ENCODE measurements around the gene MITF. TPM values are rescaled to one million over a fixed set of nuclear protein-coding genes. Genes with fewer than 3 reads are reported as not detected.

MITF gene
- total RNA-seq, 1 donor from 2014 or later: 6.0 TPM

DNA sequence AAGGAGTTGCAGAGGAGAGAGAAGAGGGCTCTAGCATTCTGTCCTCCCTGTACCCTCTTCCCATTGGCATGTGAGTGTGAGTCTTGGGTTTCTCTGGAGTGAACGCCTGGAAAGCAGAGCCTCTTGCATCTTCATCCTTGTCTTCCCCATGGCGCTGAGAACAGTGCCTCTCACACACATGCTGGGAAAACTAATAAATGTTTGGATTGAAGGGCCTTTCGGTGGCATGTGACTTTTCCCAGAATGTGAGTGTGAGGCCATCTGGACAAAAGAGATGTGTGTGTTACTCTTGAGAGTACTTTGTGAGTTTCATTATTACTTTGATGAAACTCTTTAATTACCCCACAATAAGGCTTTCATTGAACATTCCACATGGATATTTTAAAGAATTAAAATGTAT, 122.3 kb downstream of the MITF start:
- Histone ChIP-seq H3K9ac (ENCODE audit: low read length) (no peak overlapping the region), H2AFZ (ENCODE audit: low read depth, low read length) (no peak overlapping the region), H3K27ac (ENCODE audit: low read depth, low read length) (no peak overlapping the region), H3K79me2 (ENCODE audit: insufficient read depth, low read length) (no peaks in the 10 kb centered on the region), H3K36me3 (ENCODE audit: insufficient read depth, low read length) (no peaks in the 10 kb centered on the region), H3K4me1 (ENCODE audit: insufficient read depth, low read length) (peaks cover 7% of the 10 kb centered on the region), H4K20me1 (ENCODE audit: insufficient read depth, low read length) (no peaks in the 10 kb centered on the region), H3K4me3 (ENCODE audit: insufficient read depth, low read depth, low read length) (no peak overlapping the region), H3K4me2 (ENCODE audit: low read length) (no peak overlapping the region), H3K9me3 (ENCODE audit: insufficient read depth, low read depth, low read length) (no peaks in the 10 kb centered on the region), H3K27me3 (ENCODE audit: insufficient read depth, low read length) (no peaks in the 10 kb centered on the region)
- H3K4me3 Mint-ChIP-seq (ENCODE audit: unreplicated experiment): no peak overlapping the region
- H3K27ac Mint-ChIP-seq (ENCODE audit: unreplicated experiment): no peak overlapping the region
- no peaks in the 10 kb centered on the region for H3K36me3 Mint-ChIP-seq (ENCODE audit: low read depth, unreplicated experiment)
- H3K9me3 Mint-ChIP-seq (ENCODE audit: unreplicated experiment): no peaks in the 10 kb centered on the region
- no peak for DNase-seq (ENCODE audit: low read depth)
- no peak for FAIRE-seq
- H3K27me3 Mint-ChIP-seq (ENCODE audit: low read depth, unreplicated experiment): no peaks in the 10 kb centered on the region
- H3K4me1 Mint-ChIP-seq (ENCODE audit: low read depth, unreplicated experiment): peaks cover 10% of the 10 kb centered on the region
- TF ChIP-seq EZH2 (IDR thresholded peaks at IDR 0.05; ENCODE audit: insufficient read depth, low read length) (no peak), CTCF (IDR thresholded peaks at IDR 0.05; ENCODE audit: insufficient read depth, low read depth, low read length) (no peak)

DNA sequence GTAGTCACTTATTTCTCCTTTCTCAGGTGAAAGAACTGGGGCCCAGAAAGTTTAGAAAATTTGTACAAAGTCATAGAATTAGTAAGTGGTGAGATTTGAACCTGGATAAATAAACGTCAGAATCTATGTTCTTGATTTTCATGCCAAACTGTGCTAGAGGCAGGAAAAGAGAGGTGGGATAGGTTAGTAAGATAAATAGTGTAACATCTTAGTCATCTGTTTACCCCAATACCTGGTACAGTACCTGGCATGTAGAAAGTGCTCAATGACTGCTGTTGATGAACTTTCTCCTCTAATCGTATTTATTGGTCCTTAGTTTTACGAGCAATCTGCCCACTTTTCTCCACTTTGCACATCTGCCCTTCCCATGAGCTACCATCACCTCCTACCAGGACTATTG, 124.9 kb downstream of the MITF start:
- Mint-ChIP-seq H3K4me3 (ENCODE audit: unreplicated experiment) (no peak overlapping the region), H3K27me3 (ENCODE audit: low read depth, unreplicated experiment) (no peaks in the 10 kb centered on the region), H3K9me3 (ENCODE audit: unreplicated experiment) (peaks cover under 1% of the 10 kb centered on the region), H3K36me3 (ENCODE audit: low read depth, unreplicated experiment) (no peaks in the 10 kb centered on the region), H3K4me1 (ENCODE audit: low read depth, unreplicated experiment) (peaks cover 12% of the 10 kb centered on the region), H3K27ac (ENCODE audit: unreplicated experiment) (no peak overlapping the region)
- Histone ChIP-seq H3K79me2 (ENCODE audit: insufficient read depth, low read length) (no peaks in the 10 kb centered on the region), H3K4me2 (ENCODE audit: low read length) (no peak overlapping the region), H3K4me1 (ENCODE audit: insufficient read depth, low read length) (peaks cover 15% of the 10 kb centered on the region), H4K20me1 (ENCODE audit: insufficient read depth, low read length) (no peaks in the 10 kb centered on the region), H3K9ac (ENCODE audit: low read length) (no peak overlapping the region), H3K9me3 (ENCODE audit: insufficient read depth, low read depth, low read length) (no peaks in the 10 kb centered on the region), H3K27me3 (ENCODE audit: insufficient read depth, low read length) (no peaks in the 10 kb centered on the region), H3K27ac (ENCODE audit: low read depth, low read length) (no peak overlapping the region), H3K36me3 (ENCODE audit: insufficient read depth, low read length) (no peaks in the 10 kb centered on the region), H3K4me3 (ENCODE audit: insufficient read depth, low read depth, low read length) (no peak overlapping the region), H2AFZ (ENCODE audit: low read depth, low read length) (no peak overlapping the region)
- TF ChIP-seq EZH2 (IDR thresholded peaks at IDR 0.05; ENCODE audit: insufficient read depth, low read length): no peak
- no peak for TF ChIP-seq CTCF (IDR thresholded peaks at IDR 0.05; ENCODE audit: insufficient read depth, low read depth, low read length)
- DNase-seq (ENCODE audit: low read depth) (no peak), FAIRE-seq (no peak)

GRCh38 chr3:69864766-69865165, 125.5 kb downstream of the MITF start:
- Histone ChIP-seq H2AFZ (ENCODE audit: low read depth, low read length) (no peak overlapping the region), H3K27ac (ENCODE audit: low read depth, low read length) (no peak overlapping the region), H3K9me3 (ENCODE audit: insufficient read depth, low read depth, low read length) (no peaks in the 10 kb centered on the region), H3K9ac (ENCODE audit: low read length) (no peak overlapping the region), H3K27me3 (ENCODE audit: insufficient read depth, low read length) (no peaks in the 10 kb centered on the region), H3K4me3 (ENCODE audit: insufficient read depth, low read depth, low read length) (no peak overlapping the region), H4K20me1 (ENCODE audit: insufficient read depth, low read length) (no peaks in the 10 kb centered on the region), H3K36me3 (ENCODE audit: insufficient read depth, low read length) (no peaks in the 10 kb centered on the region), H3K4me1 (ENCODE audit: insufficient read depth, low read length) (peaks cover 15% of the 10 kb centered on the region), H3K79me2 (ENCODE audit: insufficient read depth, low read length) (no peaks in the 10 kb centered on the region), H3K4me2 (ENCODE audit: low read length) (no peak overlapping the region)
- no peak for DNase-seq (ENCODE audit: low read depth)
- no peak for FAIRE-seq
- Mint-ChIP-seq H3K36me3 (ENCODE audit: low read depth, unreplicated experiment) (no peaks in the 10 kb centered on the region), H3K4me3 (ENCODE audit: unreplicated experiment) (no peak overlapping the region), H3K9me3 (ENCODE audit: unreplicated experiment) (peaks cover 2% of the 10 kb centered on the region), H3K27ac (ENCODE audit: unreplicated experiment) (no peak overlapping the region), H3K4me1 (ENCODE audit: low read depth, unreplicated experiment) (peaks cover 15% of the 10 kb centered on the region), H3K27me3 (ENCODE audit: low read depth, unreplicated experiment) (no peaks in the 10 kb centered on the region)
- TF ChIP-seq CTCF (IDR thresholded peaks at IDR 0.05; ENCODE audit: insufficient read depth, low read depth, low read length) (no peak), EZH2 (IDR thresholded peaks at IDR 0.05; ENCODE audit: insufficient read depth, low read length) (no peak)
